ENCODE data around the gene WFIKKN1. TPM values are rescaled to one million over a fixed set of nuclear protein-coding genes. Genes with fewer than 3 reads are reported as not detected.

Gene WFIKKN1
- total and polyA plus RNA-seq, 2 of the 4 experiments (the other 2 are of a cell fraction) = 0.10 TPM; not detected in 1

GRCh38 chr16:642189-643049 is 11.6 kb downstream of the WFIKKN1 start:
- ATAC-seq (ENCODE audit: low read depth) (peak; percentile 36), DNase-seq (no peak)
- 9% methylated on average over 43 of the region's 72 CpGs; no CpG with 5 or more reads in 1 of the 2 experiments for WGBS, 2 experiments (ENCODE audit: extremely low coverage in 2 of 2, insufficient read length in 1 of 2)
- no peaks in the 10 kb centered on the region; the same call in 1 of the 2 replicates for H4K20me1 ChIP-seq (ENCODE audit: insufficient read depth, low read length)
- peak overlapping the region; percentile 6; the same call in 1 of the 2 replicates for H3K14ac ChIP-seq (replicated peaks; ENCODE audit: low read depth, low read length)
- dilution Hi-C loops (cut with HindIII; ENCODE audit: low sequenced_read_pairs, unreplicated experiment) (no loop called here), intact Hi-C loops (cut with micrococcal nuclease) (no loop called here), in situ Hi-C loops (cut with MboI; ENCODE audit: low sequenced_read_pairs) (loop anchor here (10.0 kb wide), 1 partner anchor 248 kb away; the partner anchor contains the start of gene NME4)
- no peak overlapping the region for H2BK120ac ChIP-seq (ENCODE audit: low read depth, low read length)
- TF ChIP-seq MXI1 (IDR thresholded peaks at IDR 0.05; ENCODE audit: borderline replicate concordance, low read depth, low read length) = peak; percentile 66; the same call in 1 of the 2 replicates
- peak; percentile 62 for TF ChIP-seq USF2 (IDR thresholded peaks at IDR 0.05; ENCODE audit: low read depth, low read length)
- TF ChIP-seq SMC3 (IDR thresholded peaks at IDR 0.05; ENCODE audit: low read depth, low read length) = no peak
- peak overlapping the region; percentile 100 for H3K4me3 ChIP-seq (ENCODE audit: insufficient read depth, low read depth, low read length)
- H3K27me3 ChIP-seq (ENCODE audit: control insufficient read depth, insufficient read depth, low read length) = no peaks in the 10 kb centered on the region
- H3K9me3 ChIP-seq (ENCODE audit: control insufficient read depth, insufficient read depth, low read length) = no peaks in the 10 kb centered on the region
- peak overlapping the region; percentile 55 for H4K5ac ChIP-seq (ENCODE audit: low read depth, low read length)
- H2AFZ ChIP-seq (replicated peaks; ENCODE audit: low read length, poor library complexity) = peak overlapping the region; percentile 90
- peak overlapping the region; percentile 13 for H2BK5ac ChIP-seq (ENCODE audit: low read depth, low read length, poor library complexity, severe bottlenecking)
- H3K56ac ChIP-seq (ENCODE audit: extremely low read depth, insufficient read depth, low read length) = no peak overlapping the region
- H3K4me2 ChIP-seq (ENCODE audit: low read depth, low read length) = peak overlapping the region; percentile 76
- 0 out of 2 replicates have a peak overlapping the region, but pooled peaks have one; percentile 66 for H3K23ac ChIP-seq (ENCODE audit: low read depth, low read length)
- H3K4ac ChIP-seq (ENCODE audit: low read depth, low read length) = no peak overlapping the region
- H2AK9ac ChIP-seq (replicated peaks; ENCODE audit: low read depth, low read length, poor library complexity) = peak overlapping the region; percentile 91
- peaks cover 11% of the 10 kb centered on the region for H3K4me1 ChIP-seq (ENCODE audit: control insufficient read depth, insufficient read depth, low read length)
- no peak overlapping the region; the same call in 1 of the 2 replicates for H4K91ac ChIP-seq (ENCODE audit: insufficient read depth, low read depth, low read length)
- ChIA-PET CTCF (interaction anchor here (0.6 kb wide), 1 partner anchor 256 kb away, joined by 3 read pairs; no protein-coding TSS in a partner anchor), POLR2A (ENCODE audit: unreplicated experiment) (no interaction called here)
- no peak overlapping the region for H2BK15ac ChIP-seq (ENCODE audit: low read depth, low read length)
- peaks cover 3 to 37% of the 10 kb centered on the region in 2 experiments; a peak in 2 of 4 replicates for H3K79me1 ChIP-seq (ENCODE audit: low read depth in 1 of 2, low read length in 2 of 2)
- H3K27ac ChIP-seq (ENCODE audit: insufficient read depth, low read length) = peak overlapping the region; percentile 37; the same call in 1 of the 2 replicates
- no TSS peak for BruUV-seq (replicated peaks)
- no peak overlapping the region for H3K18ac ChIP-seq (ENCODE audit: low read depth, low read length)
- peak overlapping the region; percentile 77 to 92; a peak in 3 of 4 replicates for H4K8ac ChIP-seq (ENCODE audit: low read depth in 2 of 2, low read length in 2 of 2)
- H3K9me1 ChIP-seq (ENCODE audit: insufficient read depth, low read length) = peaks cover 10% of the 10 kb centered on the region; the same call in 1 of the 2 replicates
- peak overlapping the region; percentile 24 for H2AK5ac ChIP-seq (ENCODE audit: low read depth, low read length)
- peak overlapping the region; percentile 79 for H3K9ac ChIP-seq (ENCODE audit: low read depth, low read length)
- no peak overlapping the region for H2BK20ac ChIP-seq (ENCODE audit: low read depth, low read length)
- no peaks in the 10 kb centered on the region for H3K36me3 ChIP-seq (ENCODE audit: control insufficient read depth, insufficient read depth, low read length)
